ENCODE results near the gene IFT57.

IFT57 gene

GRCh38 chr3:108218811-108219210 is 3.4 kb downstream of the IFT57 start:
- DNase-seq, result no peak

- DNase-seq, result no peak
These were observed 6.4 kb downstream of the IFT57 start for GRCh38 chr3:108215871-108216270.

GRCh38 chr3:108209579-108209978 is 12.6 kb downstream of the IFT57 start:
- no peak for DNase-seq

GRCh38 chr3:108208831-108209230 is 13.4 kb downstream of the IFT57 start:
- DNase-seq, result no peak

GRCh38 chr3:108202834-108203233 is 19.4 kb downstream of the IFT57 start:
- DNase-seq, result no peak

- DNase-seq, result no peak
These were observed 20.1 kb downstream of the IFT57 start for GRCh38 chr3:108202080-108202479.

- DNase-seq, result no peak
These were observed 21.0 kb downstream of the IFT57 start for GRCh38 chr3:108201258-108201657.

- DNase-seq, result no peak
These were observed 21.6 kb downstream of the IFT57 start for GRCh38 chr3:108200578-108200977.

- DNase-seq, result no peak
These were observed 22.2 kb downstream of the IFT57 start for GRCh38 chr3:108200024-108200423.

GRCh38 chr3:108191394-108191793 is 30.8 kb downstream of the IFT57 start:
- DNase-seq, result no peak

- no peak for DNase-seq
These were observed 31.9 kb downstream of the IFT57 start for GRCh38 chr3:108190346-108190745.

- DNase-seq, result no peak
These were observed 32.8 kb downstream of the IFT57 start for GRCh38 chr3:108189440-108189839.

- no peak for DNase-seq
These were observed 36.7 kb downstream of the IFT57 start for GRCh38 chr3:108185536-108185935.

GRCh38 chr3:108184824-108185223 is 37.4 kb downstream of the IFT57 start:
- no peak for DNase-seq

GRCh38 chr3:108183971-108184370 is 38.3 kb downstream of the IFT57 start:
- DNase-seq, result no peak

GRCh38 chr3:108183181-108183580 is 39.0 kb downstream of the IFT57 start:
- DNase-seq, result no peak

GRCh38 chr3:108182339-108182738 is 39.9 kb downstream of the IFT57 start:
- no peak for DNase-seq

- no peak for DNase-seq
These were observed 41.1 kb downstream of the IFT57 start for GRCh38 chr3:108181172-108181571.

- DNase-seq, result no peak
These were observed 42.0 kb downstream of the IFT57 start for GRCh38 chr3:108180194-108180593.

- DNase-seq, result no peak
These were observed 43.5 kb downstream of the IFT57 start for GRCh38 chr3:108178676-108179075.

GRCh38 chr3:108177536-108177935 is 44.7 kb downstream of the IFT57 start:
- DNase-seq, result no peak

GRCh38 chr3:108175352-108175751 is 46.9 kb downstream of the IFT57 start:
- DNase-seq, result no peak

GRCh38 chr3:108171106-108171505 is 51.1 kb downstream of the IFT57 start:
- DNase-seq, result no peak

- DNase-seq, result no peak
These were observed 57.8 kb downstream of the IFT57 start for GRCh38 chr3:108164391-108164790.

GRCh38 chr3:108159865-108160264 is 62.4 kb downstream of the IFT57 start:
- DNase-seq, result no peak

GRCh38 chr3:108159105-108159504 is 63.1 kb downstream of the IFT57 start:
- DNase-seq, result no peak
